Smooth muscle cell (in vitro differentiated cells): ENCODE results near the gene LRP1. TPM values are rescaled to one million over a fixed set of nuclear protein-coding genes. Genes with fewer than 3 reads are reported as not detected.
A peak's percentile ranks its signal among the peaks of the same experiment; 100 is the strongest.

ENCODE experiments used
- DNase-seq: peaks from one replicate; lab custom pipeline; 2025; ENCODE audit not compliant: unreplicated experiment; lab: John Stamatoyannopoulos, UW
- H2AFZ ChIP-seq: fragments of 200-600 bp; sonication (generic); 2 replicates; pipeline ENCODE4 v1.6.0; 2016; ENCODE audit warnings: antibody characterized with exemption, low read depth, mild to moderate bottlenecking
- H3F3A ChIP-seq: fragments of 200-600 bp; sonication (generic); 2 replicates; pipeline ENCODE4 v1.6.0; 2017; ENCODE audit warnings: antibody characterized with exemption, low read depth
- H3K27ac ChIP-seq: fragments of 200-600 bp; sonication (generic); 2 replicates; pipeline ENCODE4 v1.5.1; 2016; ENCODE audit warnings: low read depth, mild to moderate bottlenecking
- H3K27me3 ChIP-seq: fragments of 200-600 bp; sonication (generic); 2 replicates; pipeline ENCODE4 v1.6.1; 2016; ENCODE audit warnings: low read depth, mild to moderate bottlenecking
- H3K36me3 ChIP-seq: fragments of 200-600 bp; sonication (generic); 2 replicates; pipeline ENCODE4 v1.5.1; 2016; ENCODE audit warnings: low read depth
- H3K4me1 ChIP-seq: fragments of 200-600 bp; sonication (generic); 2 replicates; pipeline ENCODE4 v1.5.1; 2016; ENCODE audit warnings: low read depth
- H3K4me2 ChIP-seq: fragments of 200-600 bp; sonication (generic); 2 replicates; pipeline ENCODE4 v1.6.0; 2016; ENCODE audit warnings: mild to moderate bottlenecking
- H3K4me3 ChIP-seq: fragments of 200-600 bp; sonication (generic); 2 replicates; pipeline ENCODE4 v1.5.1; 2016; ENCODE audit warnings: mild to moderate bottlenecking
- H3K79me2 ChIP-seq: fragments of 200-600 bp; sonication (generic); 2 replicates; pipeline ENCODE4 v1.6.0; 2016; ENCODE audit warnings: low read depth, mild to moderate bottlenecking
- H3K9ac ChIP-seq: fragments of 200-600 bp; sonication (generic); 2 replicates; pipeline ENCODE4 v1.6.0; 2016; ENCODE audit warnings: low read depth
- H3K9me3 ChIP-seq: fragments of 200-600 bp; sonication (generic); replicated peaks from 2 replicates; pipeline ENCODE4 v1.5.1; 2016; ENCODE audit warnings: low read depth
- H4K20me1 ChIP-seq: fragments of 200-600 bp; sonication (generic); 2 replicates; pipeline ENCODE4 v1.6.0; 2016; ENCODE audit warnings: low read depth
- WGBS: methylation state at CpG from one replicate; pipeline ENCODE4 v1.1.7; 2016; ENCODE audit warnings: low lambda C conversion rate; 5-methylcytosine and 5-hydroxymethylcytosine counted together
- polyA plus RNA-seq: library from polyadenylated mRNA; unstranded; fragments of >200 nt; fragmentation: Nextera tagmentation; extraction: Ambion mirVana; gene quantifications from 2 replicates; pipeline ENCODE4 v1.2.1, GENCODE V29; 2016
- total RNA-seq: library from RNA; depleted of rRNA; stranded (reverse); fragments of >200 nt; gene quantifications from 2 replicates; pipeline ENCODE4 v1.2.3, GENCODE V29; 2014
- TF ChIP-seq, protein P1 (sequence below): fragments of 200-600 bp; sonication (generic); IDR thresholded peaks from 2 replicates; pipeline ENCODE4 v1.5.1; 2017; ENCODE audit warnings: borderline replicate concordance, mild to moderate bottlenecking, antibody characterized with exemption; ENCODE audit not compliant: insufficient read depth, poor library complexity, severe bottlenecking

LRP1 gene
- total and polyA plus RNA-seq, 2 experiments from 2014 or later = 75.3 to 95.4 TPM

DNA sequence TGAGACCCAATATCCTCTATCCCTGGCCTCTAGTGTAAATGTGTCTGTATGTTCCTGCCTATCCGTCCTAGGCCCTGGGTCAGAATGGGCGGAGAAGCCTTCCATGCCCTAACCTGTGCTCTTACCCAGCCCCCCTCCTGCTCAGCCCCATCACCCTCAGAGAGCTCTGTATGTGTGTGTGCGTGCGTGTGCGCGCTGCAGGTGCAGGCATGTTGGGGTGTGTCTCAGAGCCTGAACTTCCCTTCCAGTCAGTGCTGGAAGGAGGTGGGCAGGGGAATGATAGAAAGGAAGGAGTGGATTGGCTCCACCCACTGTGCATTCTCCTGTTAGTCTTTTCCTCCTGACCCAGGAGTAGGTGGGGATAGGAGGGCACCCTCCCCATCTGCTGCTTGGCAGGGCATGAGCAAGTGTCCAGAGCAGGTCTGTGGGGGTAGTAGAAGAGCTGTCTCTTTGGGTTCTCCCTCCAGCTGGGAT lies 32.1 kb upstream of the LRP1 start:
- Histone ChIP-seq H3K9ac (no peak overlapping the region), H3K79me2 (peaks cover 20% of the 10 kb centered on the region), H2AFZ (no peak overlapping the region), H4K20me1 (peaks cover 42% of the 10 kb centered on the region), H3K36me3 (no peaks in the 10 kb centered on the region), H3K4me1 (peaks cover 15% of the 10 kb centered on the region), H3K4me3 (no peak overlapping the region), H3F3A (peaks cover 47% of the 10 kb centered on the region), H3K4me2 (no peak overlapping the region), H3K27me3 (no peaks in the 10 kb centered on the region), H3K9me3 (no peaks in the 10 kb centered on the region), H3K27ac (peak overlapping the region; percentile 92)
- 91% methylated on average over 6 of the region's 6 CpGs for WGBS
- TF ChIP-seq, protein P1, sequence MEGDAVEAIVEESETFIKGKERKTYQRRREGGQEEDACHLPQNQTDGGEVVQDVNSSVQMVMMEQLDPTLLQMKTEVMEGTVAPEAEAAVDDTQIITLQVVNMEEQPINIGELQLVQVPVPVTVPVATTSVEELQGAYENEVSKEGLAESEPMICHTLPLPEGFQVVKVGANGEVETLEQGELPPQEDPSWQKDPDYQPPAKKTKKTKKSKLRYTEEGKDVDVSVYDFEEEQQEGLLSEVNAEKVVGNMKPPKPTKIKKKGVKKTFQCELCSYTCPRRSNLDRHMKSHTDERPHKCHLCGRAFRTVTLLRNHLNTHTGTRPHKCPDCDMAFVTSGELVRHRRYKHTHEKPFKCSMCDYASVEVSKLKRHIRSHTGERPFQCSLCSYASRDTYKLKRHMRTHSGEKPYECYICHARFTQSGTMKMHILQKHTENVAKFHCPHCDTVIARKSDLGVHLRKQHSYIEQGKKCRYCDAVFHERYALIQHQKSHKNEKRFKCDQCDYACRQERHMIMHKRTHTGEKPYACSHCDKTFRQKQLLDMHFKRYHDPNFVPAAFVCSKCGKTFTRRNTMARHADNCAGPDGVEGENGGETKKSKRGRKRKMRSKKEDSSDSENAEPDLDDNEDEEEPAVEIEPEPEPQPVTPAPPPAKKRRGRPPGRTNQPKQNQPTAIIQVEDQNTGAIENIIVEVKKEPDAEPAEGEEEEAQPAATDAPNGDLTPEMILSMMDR = no peak
- no peak for DNase-seq

DNA sequence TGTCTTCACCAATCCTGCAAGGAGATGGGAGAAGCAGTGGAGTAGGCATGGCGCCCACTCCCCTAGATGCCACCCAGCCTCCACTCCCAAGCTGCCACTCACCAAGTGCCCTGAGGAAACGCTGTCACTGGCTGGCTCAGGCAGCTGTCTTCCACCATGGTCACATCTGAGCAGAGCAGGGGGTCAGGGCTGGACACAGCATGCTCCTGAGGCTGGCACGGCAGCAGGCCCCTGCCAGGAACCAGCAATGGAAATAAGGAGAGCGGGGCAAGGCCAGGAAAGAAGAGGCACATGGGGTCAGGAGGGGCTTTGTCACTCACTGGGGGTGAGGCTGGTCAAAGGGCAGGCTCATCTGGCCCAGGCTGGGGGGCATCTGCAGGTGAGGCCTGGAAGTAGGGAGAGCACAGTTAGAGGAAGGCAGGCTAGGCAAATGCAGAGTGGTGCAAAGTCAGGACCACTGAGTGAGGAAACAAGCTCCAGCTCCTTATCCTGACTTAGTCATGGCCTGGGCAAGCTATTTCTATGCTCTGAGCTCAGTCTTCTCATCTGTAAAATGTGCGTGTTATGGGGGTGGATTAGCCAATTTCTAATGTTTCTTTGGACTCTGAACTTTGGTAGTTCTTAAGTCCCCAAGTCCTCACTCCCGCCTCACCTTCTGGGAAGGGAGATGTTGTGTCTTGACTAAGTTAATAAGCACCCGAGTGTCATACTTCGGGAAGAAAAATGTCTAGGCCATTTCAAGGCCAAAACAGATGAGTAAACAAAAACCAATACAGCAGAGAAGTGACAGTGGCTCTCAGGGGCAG lies 31.3 kb upstream of the LRP1 start:
- no peak for DNase-seq
- peaks cover 11% of the 10 kb centered on the region for H3K79me2 ChIP-seq
- H2AFZ ChIP-seq = no peak overlapping the region
- no peak overlapping the region for H3K4me3 ChIP-seq
- no peaks in the 10 kb centered on the region for H3K9me3 ChIP-seq
- no peak overlapping the region for H3K4me2 ChIP-seq
- H3F3A ChIP-seq = peaks cover 45% of the 10 kb centered on the region
- H3K27me3 ChIP-seq = no peaks in the 10 kb centered on the region
- WGBS = 87% methylated on average over 8 of the region's 8 CpGs
- H3K27ac ChIP-seq = peak overlapping the region; percentile 92
- H4K20me1 ChIP-seq = peaks cover 33% of the 10 kb centered on the region
- no peaks in the 10 kb centered on the region for H3K36me3 ChIP-seq
- TF ChIP-seq, protein P1 = no peak
- peaks cover 15% of the 10 kb centered on the region for H3K4me1 ChIP-seq
- no peak overlapping the region for H3K9ac ChIP-seq

DNA sequence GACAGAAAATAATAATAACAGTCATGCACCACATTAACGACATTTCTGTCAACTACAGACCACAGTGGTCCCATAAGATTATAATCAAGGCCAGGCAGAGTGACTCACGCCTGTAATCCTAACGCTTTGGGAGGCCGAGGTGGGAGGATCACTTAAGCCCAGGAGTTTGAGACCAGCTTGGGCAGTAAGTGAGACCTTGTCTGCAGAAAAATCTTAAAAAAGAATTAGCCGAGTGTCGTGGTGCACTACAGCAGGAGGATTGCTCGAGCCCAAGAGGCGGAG lies 30.8 kb upstream of the LRP1 start:
- Histone ChIP-seq H3K36me3 (no peaks in the 10 kb centered on the region), H3K4me2 (no peak overlapping the region), H3K9ac (no peak overlapping the region), H2AFZ (no peak overlapping the region), H3F3A (peaks cover 39% of the 10 kb centered on the region), H3K79me2 (peaks cover 6% of the 10 kb centered on the region), H3K27me3 (no peaks in the 10 kb centered on the region), H3K9me3 (no peaks in the 10 kb centered on the region), H3K4me3 (no peak overlapping the region), H3K27ac (peak overlapping the region; percentile 92), H3K4me1 (peaks cover 15% of the 10 kb centered on the region), H4K20me1 (peaks cover 28% of the 10 kb centered on the region)
- TF ChIP-seq, protein P1 = no peak
- WGBS = 53% methylated on average over 8 of the region's 8 CpGs
- no peak for DNase-seq

DNA sequence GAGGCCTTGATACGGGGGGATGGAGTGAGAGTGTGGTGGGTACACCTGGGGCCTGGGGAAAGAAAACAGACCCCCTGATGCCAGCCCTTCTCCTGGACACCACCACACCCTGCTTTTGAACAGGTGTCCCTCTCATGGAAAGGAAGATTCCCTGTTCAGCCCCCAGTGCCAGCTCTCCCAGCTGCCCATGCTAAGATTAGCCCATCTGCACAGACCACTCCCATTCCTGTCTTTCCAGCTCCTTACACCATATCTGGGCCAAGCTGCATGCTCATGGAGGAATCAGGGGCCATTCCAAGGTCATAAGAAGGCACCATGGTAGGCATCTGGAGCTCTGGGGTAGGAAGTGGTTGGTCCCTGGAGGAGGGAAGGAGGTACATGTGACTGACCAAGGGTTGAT lies 29.7 kb upstream of the LRP1 start:
- no peak overlapping the region for H2AFZ ChIP-seq
- H3K79me2 ChIP-seq = peaks cover under 1% of the 10 kb centered on the region
- H3K27me3 ChIP-seq = no peaks in the 10 kb centered on the region
- no peak overlapping the region for H3K4me3 ChIP-seq
- no peak overlapping the region for H3K9ac ChIP-seq
- DNase-seq = no peak
- H3K36me3 ChIP-seq = no peaks in the 10 kb centered on the region
- H3K27ac ChIP-seq = no peak overlapping the region
- H4K20me1 ChIP-seq = peaks cover 18% of the 10 kb centered on the region
- no peak overlapping the region for H3K4me2 ChIP-seq
- WGBS = 100% methylated on average over 1 of the region's 1 CpG
- no peaks in the 10 kb centered on the region for H3K9me3 ChIP-seq
- TF ChIP-seq, protein P1 = no peak
- peaks cover 34% of the 10 kb centered on the region for H3F3A ChIP-seq
- peaks cover 11% of the 10 kb centered on the region for H3K4me1 ChIP-seq
